HEK293 (cell line): ENCODE data around the gene SLC20A1.

Source experiments
- CTCF ChIP-seq: fragments of 450-650 bp; formaldehyde crosslinking; IDR thresholded peaks from 2 replicates; pipeline ENCODE4 v1.5.1; 2016; ENCODE audit warnings: missing biosample characterization, missing genetic modification characterization
- PRDM1 ChIP-seq: fragments of 450-650 bp; formaldehyde crosslinking; IDR thresholded peaks from 2 replicates; pipeline ENCODE4; 2016; ENCODE audit warnings: missing biosample characterization, missing genetic modification characterization
- REST ChIP-seq: fragments of 450-650 bp; formaldehyde crosslinking; IDR thresholded peaks from 2 replicates; pipeline ENCODE4 v1.5.1; 2016; ENCODE audit warnings: missing biosample characterization, missing genetic modification characterization
- SCRT2 ChIP-seq: fragments of 450-650 bp; formaldehyde crosslinking; IDR thresholded peaks from 2 replicates; pipeline ENCODE4 v1.5.1; 2016; ENCODE audit warnings: missing biosample characterization, missing genetic modification characterization
- TCF7L2 ChIP-seq: IDR thresholded peaks from 2 replicates; pipeline ENCODE4 v1.6.1; 2011; ENCODE audit warnings: low read depth, mild to moderate bottlenecking, inconsistent platforms, low read length, moderate library complexity, borderline replicate concordance
- WT1 ChIP-seq: fragments of 450-650 bp; formaldehyde crosslinking; IDR thresholded peaks from 2 replicates; pipeline ENCODE4 v1.5.1; 2016; ENCODE audit warnings: missing biosample characterization, missing genetic modification characterization
- YY1 ChIP-seq: fragments of 450-650 bp; formaldehyde crosslinking; IDR thresholded peaks from 2 replicates; pipeline ENCODE4 v1.5.1; 2018; ENCODE audit warnings: missing biosample characterization, missing genetic modification characterization
- ZBTB26 ChIP-seq: fragments of 450-650 bp; formaldehyde crosslinking; optimal IDR thresholded peaks from 2 replicates; pipeline ENCODE3; 2016; ENCODE audit warnings: missing biosample characterization, mild to moderate bottlenecking, missing genetic modification characterization
- ZBTB7A ChIP-seq: fragments of 450-650 bp; formaldehyde crosslinking; IDR thresholded peaks from 2 replicates; pipeline ENCODE4 v1.5.1; 2016; ENCODE audit warnings: low read depth, missing biosample characterization, missing genetic modification characterization
- ZFP37 ChIP-seq: fragments of 450-650 bp; formaldehyde crosslinking; IDR thresholded peaks from 2 replicates; pipeline ENCODE4 v1.5.1; 2016; ENCODE audit warnings: missing biosample characterization, missing genetic modification characterization
- ZNF121 ChIP-seq: fragments of 450-650 bp; formaldehyde crosslinking; IDR thresholded peaks from 2 replicates; pipeline ENCODE4 v1.5.1; 2016; ENCODE audit warnings: missing biosample characterization, missing genetic modification characterization
- ZNF174 ChIP-seq: fragments of 450-650 bp; formaldehyde crosslinking; IDR thresholded peaks from 2 replicates; pipeline ENCODE4 v1.5.0; 2017; ENCODE audit warnings: missing biosample characterization, mild to moderate bottlenecking, missing genetic modification characterization
- ZNF571 ChIP-seq: fragments of 450-650 bp; formaldehyde crosslinking; IDR thresholded peaks from 2 replicates; pipeline ENCODE4 v1.5.0; 2017; ENCODE audit warnings: missing biosample characterization, missing genetic modification characterization
- ZNF701 ChIP-seq: fragments of 450-650 bp; formaldehyde crosslinking; IDR thresholded peaks from 2 replicates; pipeline ENCODE4 v1.5.1; 2016; ENCODE audit warnings: missing biosample characterization, missing genetic modification characterization

- TF ChIP-seq ZNF701 (tag by site-specific recombination): no peak
- TF ChIP-seq ZBTB7A: no peak
- TF ChIP-seq REST (tag by site-specific recombination): no peak
- no peak for TF ChIP-seq SCRT2 (tag by site-specific recombination)
- no peak for TF ChIP-seq ZNF174 (tag by site-specific recombination)
- no peak for TF ChIP-seq CTCF (tag by site-specific recombination)
- no peak for TF ChIP-seq PRDM1 (tag by site-specific recombination)
- TF ChIP-seq ZNF121 (tag by site-specific recombination): no peak
- no peak for TF ChIP-seq TCF7L2
- TF ChIP-seq ZNF571 (tag by site-specific recombination): no peak
- no peak for TF ChIP-seq YY1
- TF ChIP-seq ZBTB26: no peak
- TF ChIP-seq ZFP37 (tag by site-specific recombination): no peak
- no peak for TF ChIP-seq WT1
Measured at GRCh38 chr2:112660138-112660537, 14.4 kb downstream of the SLC20A1 start.
